HepG2 (cell line): ENCODE data around the gene COA3. TPM values are rescaled to one million over a fixed set of nuclear protein-coding genes. Genes with fewer than 3 reads are reported as not detected.

ENCODE experiments used
- ATF1 ChIP-seq: IDR thresholded peaks from 2 replicates; pipeline ENCODE4 v1.6.1; 2016; ENCODE audit warnings: mild to moderate bottlenecking, control low read depth
- CC2D1A ChIP-seq: sonication (generic); formaldehyde crosslinking; IDR thresholded peaks from 2 replicates; pipeline ENCODE4 v1.8.1; 2023; ENCODE audit warnings: mild to moderate bottlenecking, missing genetic modification reagents
- FOSL1 ChIP-seq: sonication (generic); formaldehyde crosslinking; IDR thresholded peaks from 2 replicates; pipeline ENCODE4 v1.9.0; 2021; ENCODE audit warnings: missing genetic modification reagents, borderline replicate concordance
- GFI1 ChIP-seq: sonication (generic); formaldehyde crosslinking; IDR thresholded peaks from 2 replicates; pipeline ENCODE4 v1.5.0; 2020; ENCODE audit warnings: missing genetic modification reagents, mild to moderate bottlenecking, borderline replicate concordance
- GTF2F1 ChIP-seq: fragments of 150-350 bp; IDR thresholded peaks from 2 replicates; pipeline ENCODE4 v1.6.1; 2014; ENCODE audit warnings: low read length
- HCFC1 ChIP-seq: fragments of 150-350 bp; IDR thresholded peaks from 2 replicates; pipeline ENCODE4 v1.6.1; 2014; ENCODE audit warnings: low read depth, low read length
- HOXA5 ChIP-seq: sonication (generic); formaldehyde crosslinking; IDR thresholded peaks from 2 replicates; pipeline ENCODE4 v1.4.0; 2020; ENCODE audit warnings: missing genetic modification reagents
- MIXL1 ChIP-seq: IDR thresholded peaks from 2 replicates; pipeline ENCODE4 v1.6.1; 2016
- RBM22 ChIP-seq: fragments of 200-400 bp; formaldehyde crosslinking; optimal IDR thresholded peaks from 2 replicates; pipeline ENCODE3; 2017; ENCODE audit warnings: mild to moderate bottlenecking, low read length, moderate library complexity
- TFE3 ChIP-seq: IDR thresholded peaks from 2 replicates; pipeline ENCODE4 v1.6.1; 2016
- WIZ ChIP-seq: sonication (generic); formaldehyde crosslinking; IDR thresholded peaks from 2 replicates; pipeline ENCODE4 v1.5.1; 2020; ENCODE audit warnings: mild to moderate bottlenecking, missing genetic modification reagents
- ZNF280B ChIP-seq: sonication (generic); formaldehyde crosslinking; IDR thresholded peaks from 2 replicates; pipeline ENCODE4 v1.5.0; 2020; ENCODE audit warnings: missing genetic modification reagents, mild to moderate bottlenecking, borderline replicate concordance
- ZNF343 ChIP-seq: sonication (generic); formaldehyde crosslinking; IDR thresholded peaks from 2 replicates; pipeline ENCODE4 v1.4.0; 2020; ENCODE audit warnings: mild to moderate bottlenecking, missing genetic modification reagents
- ZNF350 ChIP-seq: sonication (generic); formaldehyde crosslinking; IDR thresholded peaks from 2 replicates; pipeline ENCODE4 v1.4.0; 2020; ENCODE audit warnings: mild to moderate bottlenecking, low read depth, missing genetic modification reagents, borderline replicate concordance
- polyA plus RNA-seq, 8 experiments: library from polyadenylated mRNA; depleted of rRNA in 3 of 8; stranded (reverse) in 7 of 8; unstranded in 1 of 8; fragments of >200 nt; fragmentation: Illumina TruSeq in 4 of 8; extraction: Trizol in 4 of 8; gene quantifications; 2 replicates each; pipeline versions ENCODE4 v1.2.1 to v1.2.3, GENCODE V29; 2011 to 2016; ENCODE audit warnings: low read depth in 4 of 8, missing spikeins in 1 of 8, mixed read lengths in 1 of 8; ENCODE audit not compliant: insufficient read depth in 1 of 8
- total RNA-seq, 5 experiments: library from RNA; depleted of rRNA; stranded (reverse); fragments of >200 nt; fragmentation: Illumina TruSeq; extraction: Trizol; gene quantifications; 2 replicates each; pipeline ENCODE4 v1.2.3, GENCODE V29; 2016; ENCODE audit warnings: low read depth in 1 of 5
- TF ChIP-seq, protein P1 (sequence below): sonication (generic); formaldehyde crosslinking; IDR thresholded peaks from 2 replicates; pipeline ENCODE4 v1.4.0; 2020; ENCODE audit warnings: missing genetic modification reagents, borderline replicate concordance

The COA3 gene
- total and polyA plus RNA-seq, 2 of the 13 experiments (the other 11 are each of a cell fraction or from before 2014, with no cell fraction given) = 133 to 202 TPM

- TF ChIP-seq, protein P1, sequence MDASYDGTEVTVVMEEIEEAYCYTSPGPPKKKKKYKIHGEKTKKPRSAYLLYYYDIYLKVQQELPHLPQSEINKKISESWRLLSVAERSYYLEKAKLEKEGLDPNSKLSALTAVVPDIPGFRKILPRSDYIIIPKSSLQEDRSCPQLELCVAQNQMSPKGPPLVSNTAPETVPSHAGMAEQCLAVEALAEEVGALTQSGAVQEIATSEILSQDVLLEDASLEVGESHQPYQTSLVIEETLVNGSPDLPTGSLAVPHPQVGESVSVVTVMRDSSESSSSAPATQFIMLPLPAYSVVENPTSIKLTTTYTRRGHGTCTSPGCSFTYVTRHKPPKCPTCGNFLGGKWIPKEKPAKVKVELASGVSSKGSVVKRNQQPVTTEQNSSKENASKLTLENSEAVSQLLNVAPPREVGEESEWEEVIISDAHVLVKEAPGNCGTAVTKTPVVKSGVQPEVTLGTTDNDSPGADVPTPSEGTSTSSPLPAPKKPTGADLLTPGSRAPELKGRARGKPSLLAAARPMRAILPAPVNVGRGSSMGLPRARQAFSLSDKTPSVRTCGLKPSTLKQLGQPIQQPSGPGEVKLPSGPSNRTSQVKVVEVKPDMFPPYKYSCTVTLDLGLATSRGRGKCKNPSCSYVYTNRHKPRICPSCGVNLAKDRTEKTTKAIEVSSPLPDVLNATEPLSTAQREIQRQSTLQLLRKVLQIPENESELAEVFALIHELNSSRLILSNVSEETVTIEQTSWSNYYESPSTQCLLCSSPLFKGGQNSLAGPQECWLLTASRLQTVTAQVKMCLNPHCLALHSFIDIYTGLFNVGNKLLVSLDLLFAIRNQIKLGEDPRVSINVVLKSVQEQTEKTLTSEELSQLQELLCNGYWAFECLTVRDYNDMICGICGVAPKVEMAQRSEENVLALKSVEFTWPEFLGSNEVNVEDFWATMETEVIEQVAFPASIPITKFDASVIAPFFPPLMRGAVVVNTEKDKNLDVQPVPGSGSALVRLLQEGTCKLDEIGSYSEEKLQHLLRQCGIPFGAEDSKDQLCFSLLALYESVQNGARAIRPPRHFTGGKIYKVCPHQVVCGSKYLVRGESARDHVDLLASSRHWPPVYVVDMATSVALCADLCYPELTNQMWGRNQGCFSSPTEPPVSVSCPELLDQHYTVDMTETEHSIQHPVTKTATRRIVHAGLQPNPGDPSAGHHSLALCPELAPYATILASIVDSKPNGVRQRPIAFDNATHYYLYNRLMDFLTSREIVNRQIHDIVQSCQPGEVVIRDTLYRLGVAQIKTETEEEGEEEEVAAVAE = no peak
- TF ChIP-seq FOSL1 = no peak
- TF ChIP-seq HCFC1 = no peak
- TF ChIP-seq GFI1 (CRISPR knock-in tag) = no peak
- no peak for TF ChIP-seq GTF2F1
- TF ChIP-seq ZNF350 (CRISPR knock-in tag) = no peak
- no peak for TF ChIP-seq ZNF280B
- TF ChIP-seq ATF1 (CRISPR knock-in tag) = no peak; the same call in 1 of the 2 replicates
- peak; percentile 60; the same call in 1 of the 2 replicates for TF ChIP-seq HOXA5 (CRISPR knock-in tag)
- no peak for TF ChIP-seq TFE3 (CRISPR knock-in tag)
- peak; percentile 96 for TF ChIP-seq MIXL1 (CRISPR knock-in tag)
- no peak for TF ChIP-seq CC2D1A
- TF ChIP-seq RBM22 = peak; percentile 43
- no peak for TF ChIP-seq WIZ (CRISPR knock-in tag)
- no peak for TF ChIP-seq ZNF343 (CRISPR knock-in tag)
These were observed 21.5 kb upstream of the COA3 start (continued) for GRCh38 chr17:42819939-42820535.
